Right forelimb (tissue), 1 donor: ENCODE measurements around the gene CTAGE9.

Source experiments
- DNase-seq: peaks from one replicate; pipeline ENCODE4 v3.0.0-alpha.2; 2018

The CTAGE9 gene

GRCh38 chr6:131663578-131664165 lies 47.1 kb downstream of the CTAGE9 start:
- DNase-seq: no peak

DNA sequence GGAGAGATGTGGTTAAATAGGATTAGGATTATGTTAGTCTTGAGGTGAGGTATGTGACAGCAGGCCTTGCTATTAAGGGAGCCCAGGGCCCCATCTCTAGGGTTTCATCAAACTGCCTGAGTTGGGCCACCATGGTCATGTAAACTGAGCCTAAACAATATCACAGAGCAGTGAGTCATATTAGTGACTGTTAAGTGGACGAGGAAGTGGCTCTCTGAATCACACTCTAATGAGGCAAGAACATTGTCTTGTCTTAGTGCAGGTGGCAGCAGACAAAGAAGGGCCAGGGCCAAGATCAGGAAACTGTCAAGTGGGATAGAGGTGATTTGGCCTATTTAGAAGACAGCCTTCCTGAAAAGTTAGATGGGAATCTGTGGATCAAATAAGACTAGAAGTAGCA lies 50.6 kb downstream of the CTAGE9 start:
- DNase-seq: no peak
